K562 (cell line): ENCODE results near the gene SSH3. TPM values are rescaled to one million over a fixed set of nuclear protein-coding genes. Genes with fewer than 3 reads are reported as not detected.

Source experiments
- CBX2 ChIP-seq: fragments of 200-600 bp; sonication (generic); IDR thresholded peaks from one replicate; pipeline ENCODE4 v1.6.1; 2012; ENCODE audit warnings: mild to moderate bottlenecking, low read length, inconsistent platforms; ENCODE audit not compliant: insufficient read depth, poor library complexity, severe bottlenecking
- FOXJ3 ChIP-seq: sonication (generic); formaldehyde crosslinking; IDR thresholded peaks from 2 replicates; pipeline ENCODE4 v1.4.0; 2020; ENCODE audit warnings: mild to moderate bottlenecking, missing genetic modification reagents
- FOXM1 ChIP-seq, 2 experiments: fragments of 450-650 bp in 1 of 2; sonication (generic) in 1 of 2; formaldehyde crosslinking in 1 of 2; IDR thresholded peaks; 2 replicates each; pipeline versions ENCODE4 v1.6.1 to v1.9.0; 2017 to 2022; ENCODE audit warnings: low read depth in 2 of 2, mild to moderate bottlenecking in 2 of 2, missing genetic modification reagents in 1 of 2, moderate library complexity in 1 of 2
- HMG20B ChIP-seq: fragments of 250-450 bp; sonication (Bioruptor Pico); IDR thresholded peaks from 2 replicates; pipeline ENCODE4 v1.5.0; 2021; ENCODE audit warnings: mild to moderate bottlenecking
- JUN ChIP-seq, 2 experiments: sonication (generic) in 1 of 2; formaldehyde crosslinking in 1 of 2; IDR thresholded peaks; 2 replicates each; pipeline versions ENCODE4 v1.6.1 to v1.8.0; 2012 to 2022; ENCODE audit warnings: borderline replicate concordance in 2 of 2, mild to moderate bottlenecking in 2 of 2, improper control_type of control experiment in 1 of 2, low read depth in 1 of 2, low read length in 1 of 2, missing genetic modification reagents in 1 of 2
- KDM1A ChIP-seq, 2 experiments: fragments of 450-650 bp; IDR thresholded peaks; 2 replicates each; pipeline ENCODE4 v1.6.1; 2016; ENCODE audit warnings: mild to moderate bottlenecking in 2 of 2
- KLF6 ChIP-seq: fragments of 250-450 bp; sonication (Bioruptor Pico); IDR thresholded peaks from 2 replicates; pipeline ENCODE4 v1.4.0; 2020; ENCODE audit warnings: mild to moderate bottlenecking, moderate library complexity, borderline replicate concordance
- PCBP1 ChIP-seq: fragments of 200-400 bp; formaldehyde crosslinking; IDR thresholded peaks from 2 replicates; pipeline ENCODE4 v1.6.1; 2018; ENCODE audit warnings: mild to moderate bottlenecking, low read depth, low read length; ENCODE audit not compliant: poor library complexity, severe bottlenecking
- PHF20 ChIP-seq: fragments of 450-650 bp; IDR thresholded peaks from 2 replicates; pipeline ENCODE4 v1.6.1; 2018; ENCODE audit not compliant: partially characterized antibody
- POLR2B ChIP-seq: fragments of 450-650 bp; IDR thresholded peaks from 2 replicates; pipeline ENCODE4 v1.6.1; 2018; ENCODE audit warnings: low read depth; ENCODE audit not compliant: partially characterized antibody
- PREB ChIP-seq: sonication (generic); formaldehyde crosslinking; IDR thresholded peaks from 2 replicates; pipeline ENCODE4 v1.8.1; 2023; ENCODE audit warnings: mild to moderate bottlenecking, missing genetic modification reagents
- RBM15 ChIP-seq: fragments of 200-400 bp; formaldehyde crosslinking; IDR thresholded peaks from 2 replicates; pipeline ENCODE4 v1.6.1; 2018; ENCODE audit warnings: mild to moderate bottlenecking, low read length, moderate library complexity; ENCODE audit not compliant: insufficient read depth
- SAFB ChIP-seq: fragments of 200-400 bp; formaldehyde crosslinking; IDR thresholded peaks from 2 replicates; pipeline ENCODE4 v1.6.1; 2017; ENCODE audit warnings: low read depth, low read length, borderline replicate concordance
- SAP30 ChIP-seq: fragments of 200-600 bp; sonication (generic); IDR thresholded peaks from 2 replicates; pipeline ENCODE4 v1.6.1; 2012; ENCODE audit warnings: borderline replicate concordance, low read depth, mild to moderate bottlenecking, moderate library complexity, low read length, control low read depth, inconsistent platforms; ENCODE audit not compliant: insufficient read depth, poor library complexity, severe bottlenecking
- SMARCA4 ChIP-seq: fragments of 450-650 bp; IDR thresholded peaks from 2 replicates; pipeline ENCODE4 v1.6.1; 2016
- SNAPC5 ChIP-seq: fragments of 250-450 bp; sonication (Bioruptor Pico); IDR thresholded peaks from 2 replicates; pipeline ENCODE4 v1.8.0; 2021; ENCODE audit warnings: moderate library complexity, mild to moderate bottlenecking, inconsistent platforms
- TCF3 ChIP-seq: sonication (generic); formaldehyde crosslinking; IDR thresholded peaks from 2 replicates; pipeline ENCODE4 v1.4.0; 2020; ENCODE audit warnings: mild to moderate bottlenecking, missing genetic modification reagents
- TCF7 ChIP-seq: sonication (generic); IDR thresholded peaks from 2 replicates; pipeline ENCODE4 v1.6.1; 2016; ENCODE audit warnings: antibody characterized with exemption, borderline replicate concordance
- USF1 ChIP-seq: sonication (generic); formaldehyde crosslinking; IDR thresholded peaks from 2 replicates; pipeline ENCODE4 v1.9.0; 2022; ENCODE audit warnings: mild to moderate bottlenecking, missing genetic modification reagents
- XRCC5 ChIP-seq: fragments of 200-400 bp; formaldehyde crosslinking; IDR thresholded peaks from 2 replicates; pipeline ENCODE4 v1.6.1; 2017; ENCODE audit warnings: low read depth, mild to moderate bottlenecking, low read length
- ZBTB17 ChIP-seq: fragments of 450-650 bp; formaldehyde crosslinking; IDR thresholded peaks from 2 replicates; pipeline ENCODE4 v1.4.0; 2020; ENCODE audit warnings: mild to moderate bottlenecking
- ZC3H11A ChIP-seq: IDR thresholded peaks from 2 replicates; pipeline ENCODE4 v1.6.1; 2012; ENCODE audit warnings: low read depth, low read length, improper control_type of control experiment
- ZNF133 ChIP-seq: fragments of 250-450 bp; sonication (Bioruptor Pico); IDR thresholded peaks from 2 replicates; pipeline ENCODE4 v1.4.0; 2020; ENCODE audit warnings: mild to moderate bottlenecking
- ZNF184 ChIP-seq: sonication (generic); formaldehyde crosslinking; IDR thresholded peaks from 2 replicates; pipeline ENCODE4 v1.5.0; 2020; ENCODE audit warnings: missing genetic modification reagents
- ZNF449 ChIP-seq: fragments of 250-450 bp; sonication (Bioruptor Pico); IDR thresholded peaks from 2 replicates; pipeline ENCODE4 v1.8.0; 2022; ENCODE audit warnings: moderate library complexity, mild to moderate bottlenecking, inconsistent platforms
- polyA plus RNA-seq, 8 experiments: library from polyadenylated mRNA; depleted of rRNA in 4 of 8; stranded (reverse) in 5 of 8; unstranded in 3 of 8; fragments of >200 nt; fragmentation: Nextera tagmentation in 2 of 8; fragmentation: Illumina TruSeq in 1 of 8; extraction: Ambion mirVana in 2 of 8; extraction: Trizol in 1 of 8; gene quantifications; 2 replicates each; pipeline versions ENCODE4 v1.2.1 to v1.2.3, GENCODE V29; 2011 to 2014; ENCODE audit warnings: inconsistent platforms in 1 of 8, missing spikeins in 1 of 8
- total RNA-seq, 7 experiments: library from RNA; depleted of rRNA in 6 of 7; stranded (reverse); fragments of >200 nt in 6 of 7; fragmentation: Illumina TruSeq in 2 of 7; extraction: Trizol in 2 of 7; gene quantifications; 2 replicates each; pipeline versions ENCODE4 v1.2.1 to v1.2.3, GENCODE V29; 2011 to 2021; ENCODE audit warnings: low replicate concordance in 1 of 7

The SSH3 gene
- total and polyA plus RNA-seq, 9 of the 15 experiments (the other 6 are each of a cell fraction or from before 2014, with no cell fraction given): 0.07 to 1.0 (median 0.24) TPM; not detected in 3

- no peak for TF ChIP-seq PCBP1
- TF ChIP-seq SAP30: no peak
- no peak for TF ChIP-seq ZNF449 (CRISPR knock-in tag)
- no peak for TF ChIP-seq FOXM1 (IDR thresholded peaks at IDR 0.05; ENCODE audit: low read depth)
- no peak for TF ChIP-seq FOXM1 (CRISPR knock-in tag; IDR thresholded peaks at IDR 0.05; ENCODE audit: low read depth)
- TF ChIP-seq KLF6: peak; percentile 57; the same call in 1 of the 2 replicates
- TF ChIP-seq HMG20B (CRISPR knock-in tag): no peak
- TF ChIP-seq PREB (CRISPR knock-in tag): no peak
- TF ChIP-seq KDM1A (IDR thresholded peaks at IDR 0.05): no peak
- no peak for TF ChIP-seq SNAPC5
- no peak for TF ChIP-seq JUN (IDR thresholded peaks at IDR 0.05; ENCODE audit: borderline replicate concordance, low read depth, low read length)
- peak; percentile 18; the same call in 1 of the 2 replicates for TF ChIP-seq JUN (CRISPR knock-in tag; IDR thresholded peaks at IDR 0.05; ENCODE audit: borderline replicate concordance)
- TF ChIP-seq PHF20: no peak
- TF ChIP-seq XRCC5: no peak
- TF ChIP-seq FOXJ3: no peak
- TF ChIP-seq TCF3 (CRISPR knock-in tag): 0 out of 2 replicates have a peak, but pooled peaks have one; percentile 25
- no peak for TF ChIP-seq POLR2B
- TF ChIP-seq ZBTB17 (CRISPR knock-in tag): peak; percentile 59; the same call in 1 of the 2 replicates
- no peak for TF ChIP-seq RBM15
- no peak for TF ChIP-seq ZC3H11A
- no peak for TF ChIP-seq SAFB
- no peak for TF ChIP-seq ZNF133
- TF ChIP-seq TCF7: no peak
- TF ChIP-seq USF1 (CRISPR knock-in tag): peak; percentile 59
- TF ChIP-seq SMARCA4: peak; percentile 58; the same call in 1 of the 2 replicates
- TF ChIP-seq CBX2: no peak
- TF ChIP-seq ZNF184 (CRISPR knock-in tag): no peak
Measured at GRCh38 chr11:67288198-67288451, 15.2 kb upstream of the SSH3 start (continued).
